Kidney (tissue), 14 donors: ENCODE results near the gene PSMC1. TPM values are rescaled to one million over a fixed set of nuclear protein-coding genes. Genes with fewer than 3 reads are reported as not detected.

Experiments used
- DNase-seq, 5 donors: peaks; one replicate each; pipeline ENCODE4 v3.0.0-alpha.2; 2013 to 2020
- FAIRE-seq: peaks from 2 replicates; lab custom pipeline; 2012; peaks lifted over from hg19 to GRCh38; lab: Jason Lieb, UNC
- H3K27ac ChIP-seq, 2 donors: one replicate each; pipeline ENCODE4 v1.7.0; 2013; ENCODE audit warnings: low read depth in 2 of 2, low read length in 2 of 2, inconsistent platforms in 1 of 2
- H3K27me3 ChIP-seq: one replicate; pipeline ENCODE4 v1.7.1; 2013; ENCODE audit warnings: low read length, inconsistent platforms; ENCODE audit not compliant: control insufficient read depth, insufficient read depth
- H3K36me3 ChIP-seq, 3 donors: one replicate each; pipeline versions ENCODE4 v1.7.0 to v1.7.1; 2013; ENCODE audit warnings: low read length in 3 of 3, control low read depth in 1 of 3, inconsistent platforms in 1 of 3; ENCODE audit not compliant: insufficient read depth in 3 of 3, control insufficient read depth in 2 of 3
- H3K4me1 ChIP-seq, 3 donors: one replicate each; pipeline versions ENCODE4 v1.7.0 to v1.7.1; 2013; ENCODE audit warnings: low read length in 3 of 3, inconsistent platforms in 1 of 3, low read depth in 1 of 3; ENCODE audit not compliant: control insufficient read depth in 2 of 3, insufficient read depth in 2 of 3
- H3K4me3 ChIP-seq, 3 donors: one replicate each; pipeline versions ENCODE4 v1.7.0 to v1.8.1; 2013; ENCODE audit warnings: low read length in 3 of 3, control low read depth in 1 of 3, inconsistent platforms in 1 of 3
- H3K9ac ChIP-seq, 3 donors: one replicate each; pipeline versions ENCODE4 v1.7.0 to v1.7.1; 2013; ENCODE audit warnings: low read length in 3 of 3, control low read depth in 1 of 3, inconsistent platforms in 1 of 3
- H3K9me3 ChIP-seq, 3 donors: one replicate each; pipeline versions ENCODE4 v1.7.0 to v1.7.1; 2013; ENCODE audit warnings: low read length in 3 of 3, control low read depth in 1 of 3, inconsistent platforms in 1 of 3; ENCODE audit not compliant: control insufficient read depth in 2 of 3, insufficient read depth in 1 of 3
- intact Hi-C: fragments of 100-400 bp; cut with DNase I; formaldehyde crosslinking; loops from one replicate; pipeline ENCODE4 v1.11.1; 2022
- polyA plus RNA-seq: library from polyadenylated mRNA; stranded (reverse); fragments of 350-450 nt; fragmentation: Illumina TruSeq; extraction: RNeasy Lipid Tissue Mini Kit (QIAGEN cat#74804); gene quantifications from one replicate; pipeline ENCODE4 v1.2.3, GENCODE V29; 2014; ENCODE audit warnings: low read depth, low replicate concordance; ENCODE audit not compliant: insufficient read depth
- total RNA-seq: library from RNA; stranded (reverse); fragmentation: NEBNext Ultra II Directional; extraction: Animal tissue kit (Norgen Biotek cat#: 25700); gene quantifications from one replicate; pipeline ENCODE4 v1.2.1, GENCODE V29; 2021
- TF ChIP-seq, protein P1 (sequence below): IDR thresholded peaks from 3 replicates; pipeline ENCODE4 v1.5.1; 2012; ENCODE audit warnings: mild to moderate bottlenecking, moderate library complexity, borderline replicate concordance; ENCODE audit not compliant: insufficient read depth; ENCODE audit errors: extremely low read depth
- donor health status: control.
- donor health status: control.
- donor health status: control.
- donor health status: control.
- donor health status: control.
- donor health status: DM: yes; HTN: yes; CAD: no.
- donor health status: Normal renal cell carcinoma (clear cell type).

The PSMC1 gene
- total and polyA plus RNA-seq, 2 donors from 2014 or later = 88.9 to 172 TPM

DNA sequence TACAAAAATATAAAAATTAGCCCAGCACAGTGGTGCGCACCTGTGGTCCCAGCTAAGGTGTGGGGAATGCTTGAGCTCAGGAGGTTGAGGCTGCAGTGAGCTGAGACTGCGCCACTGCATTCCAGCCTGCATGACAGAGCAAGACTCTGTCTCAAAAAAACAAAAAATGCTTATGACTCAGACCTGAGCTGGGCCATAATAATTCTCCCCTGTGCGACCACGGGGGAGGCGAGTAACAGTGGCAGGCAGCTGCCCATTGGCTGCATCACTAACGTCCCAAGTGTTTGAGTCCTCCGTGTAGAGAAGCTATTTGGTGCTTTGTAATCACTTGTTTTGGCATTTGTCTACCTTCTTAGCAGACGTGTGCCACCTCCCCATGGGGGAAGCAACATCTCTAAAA lies 24.9 kb downstream of the PSMC1 start:
- intact Hi-C loops = no loop called here
- Histone ChIP-seq H3K4me3 (no peak overlapping the region), H3K4me1 (no peaks in the 10 kb centered on the region), H3K36me3 (peaks cover 4 to 35% (median 19%) of the 10 kb centered on the region in 3 donors), H3K27ac (no peak overlapping the region), H3K9me3 (no peaks in the 10 kb centered on the region), H3K27me3 (no peaks in the 10 kb centered on the region), H3K9ac (no peak overlapping the region)
- FAIRE-seq = no peak
- TF ChIP-seq, protein P1, sequence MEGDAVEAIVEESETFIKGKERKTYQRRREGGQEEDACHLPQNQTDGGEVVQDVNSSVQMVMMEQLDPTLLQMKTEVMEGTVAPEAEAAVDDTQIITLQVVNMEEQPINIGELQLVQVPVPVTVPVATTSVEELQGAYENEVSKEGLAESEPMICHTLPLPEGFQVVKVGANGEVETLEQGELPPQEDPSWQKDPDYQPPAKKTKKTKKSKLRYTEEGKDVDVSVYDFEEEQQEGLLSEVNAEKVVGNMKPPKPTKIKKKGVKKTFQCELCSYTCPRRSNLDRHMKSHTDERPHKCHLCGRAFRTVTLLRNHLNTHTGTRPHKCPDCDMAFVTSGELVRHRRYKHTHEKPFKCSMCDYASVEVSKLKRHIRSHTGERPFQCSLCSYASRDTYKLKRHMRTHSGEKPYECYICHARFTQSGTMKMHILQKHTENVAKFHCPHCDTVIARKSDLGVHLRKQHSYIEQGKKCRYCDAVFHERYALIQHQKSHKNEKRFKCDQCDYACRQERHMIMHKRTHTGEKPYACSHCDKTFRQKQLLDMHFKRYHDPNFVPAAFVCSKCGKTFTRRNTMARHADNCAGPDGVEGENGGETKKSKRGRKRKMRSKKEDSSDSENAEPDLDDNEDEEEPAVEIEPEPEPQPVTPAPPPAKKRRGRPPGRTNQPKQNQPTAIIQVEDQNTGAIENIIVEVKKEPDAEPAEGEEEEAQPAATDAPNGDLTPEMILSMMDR = no peak
- no peak for DNase-seq

DNA sequence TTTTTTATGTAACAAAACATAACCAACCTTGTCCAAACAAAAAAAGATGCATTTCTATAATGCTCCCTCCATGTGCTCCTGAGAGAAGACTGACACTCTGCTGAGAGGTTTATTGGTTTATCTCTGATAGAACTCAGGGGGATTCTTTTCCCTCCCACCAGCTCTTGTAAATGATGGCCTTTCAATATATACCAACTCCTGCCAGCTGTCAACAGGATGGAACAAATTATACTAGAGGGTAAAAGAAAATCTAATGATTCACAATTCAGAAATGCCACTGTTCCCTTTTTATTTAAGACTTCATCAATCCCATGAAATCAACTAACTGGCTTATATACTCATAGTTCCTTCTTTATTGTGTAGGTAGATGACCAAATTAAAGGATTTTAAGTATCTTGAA lies 25.4 kb downstream of the PSMC1 start:
- peaks cover 4 to 38% (median 19%) of the 10 kb centered on the region in 3 donors for H3K36me3 ChIP-seq
- DNase-seq (no peak), FAIRE-seq (no peak)

DNA sequence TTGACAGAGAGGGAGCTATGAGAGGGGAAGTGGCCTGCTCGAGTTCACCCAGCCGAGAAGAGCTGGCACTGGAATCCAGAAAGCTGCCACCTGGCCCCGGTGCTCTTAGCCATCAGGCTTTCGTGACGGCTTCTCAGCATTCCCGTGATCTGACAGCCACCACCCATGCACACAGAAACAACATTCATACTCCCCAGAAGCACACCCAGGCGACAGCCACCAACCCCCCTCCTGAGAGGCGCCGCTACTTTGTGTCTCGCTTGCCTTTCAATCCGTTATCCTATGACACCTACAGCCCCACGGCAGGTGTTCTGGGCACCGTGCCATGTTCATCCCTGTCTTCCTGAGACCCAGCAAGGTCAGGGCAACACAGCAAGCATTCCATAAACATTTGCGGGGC lies 31.4 kb downstream of the PSMC1 start:
- TF ChIP-seq, protein P1 = no peak
- Histone ChIP-seq H3K9ac (no peak overlapping the region), H3K4me1 (peaks cover 0 to 6% (median 0%) of the 10 kb centered on the region in 3 donors), H3K27me3 (no peaks in the 10 kb centered on the region), H3K9me3 (no peaks in the 10 kb centered on the region), H3K27ac (no peak overlapping the region), H3K36me3 (peaks cover 4 to 47% (median 34%) of the 10 kb centered on the region in 3 donors), H3K4me3 (no peak overlapping the region)
- DNase-seq (no peak), FAIRE-seq (no peak)
- intact Hi-C loops = no loop called here

More for the DNA sequence above, 25.4 kb downstream of the PSMC1 start:
- Histone ChIP-seq H3K4me1 (no peaks in the 10 kb centered on the region), H3K4me3 (no peak overlapping the region), H3K9me3 (no peaks in the 10 kb centered on the region), H3K27me3 (no peaks in the 10 kb centered on the region), H3K9ac (no peak overlapping the region), H3K27ac (no peak overlapping the region)
- intact Hi-C loops = no loop called here
- TF ChIP-seq, protein P1 = no peak
